Neural cell (in vitro differentiated cells): ENCODE measurements around the gene HIVEP2. TPM values are rescaled to one million over a fixed set of nuclear protein-coding genes. Genes with fewer than 3 reads are reported as not detected.

Source experiments
- H2AFZ ChIP-seq: fragments of 200-600, 300-800 bp; sonication (generic), shearing (Covaris generic); 2 replicates; pipeline ENCODE4 v1.6.0; 2014; ENCODE audit warnings: low read depth, mild to moderate bottlenecking, antibody characterized with exemption, low read length, moderate library complexity
- H3F3A ChIP-seq: fragments of 200-600 bp; shearing (Covaris generic); 2 replicates; pipeline ENCODE4 v1.6.1; 2016; ENCODE audit warnings: mild to moderate bottlenecking, moderate library complexity, mixed read lengths, antibody characterized with exemption, low read length; ENCODE audit not compliant: insufficient read depth, poor library complexity, severe bottlenecking
- H3K27ac ChIP-seq: fragments of 200-600, 300-800 bp; sonication (generic), shearing (Covaris generic); 2 replicates; pipeline ENCODE4 v1.5.1; 2014; ENCODE audit warnings: mild to moderate bottlenecking, low read length, moderate library complexity
- H3K27me3 ChIP-seq: fragments of 300-800, 200-600 bp; sonication (generic), shearing (Covaris generic); 2 replicates; pipeline ENCODE4 v1.6.0; 2014; ENCODE audit warnings: mild to moderate bottlenecking, low read depth, low read length, moderate library complexity; ENCODE audit not compliant: insufficient read depth
- H3K36me3 ChIP-seq: fragments of 300-800, 200-600 bp; sonication (generic), shearing (Covaris generic); 2 replicates; pipeline ENCODE4 v1.5.1; 2014; ENCODE audit warnings: mild to moderate bottlenecking, antibody characterized with exemption, low read length, moderate library complexity; ENCODE audit not compliant: insufficient read depth
- H3K4me2 ChIP-seq: fragments of 300-800, 200-600 bp; sonication (generic), shearing (Covaris generic); 2 replicates; pipeline ENCODE4 v1.6.0; 2014; ENCODE audit warnings: mild to moderate bottlenecking, low read length
- H3K4me3 ChIP-seq: fragments of 300-800, 200-600 bp; sonication (generic), shearing (Covaris generic); 2 replicates; pipeline ENCODE4 v1.5.1; 2014; ENCODE audit warnings: mild to moderate bottlenecking, low read length, moderate library complexity
- H3K79me2 ChIP-seq: fragments of 200-600 bp; shearing (Covaris generic); replicated peaks from 2 replicates; pipeline ENCODE4 v1.6.0; 2014; ENCODE audit warnings: mild to moderate bottlenecking, low read length, moderate library complexity; ENCODE audit not compliant: insufficient read depth
- H3K9ac ChIP-seq: fragments of 300-800, 200-600 bp; sonication (generic), shearing (Covaris generic); 2 replicates; pipeline ENCODE4 v1.6.1; 2016; ENCODE audit warnings: mild to moderate bottlenecking, low read length, mixed read lengths
- H3K9me2 ChIP-seq: fragments of 200-600 bp; shearing (Covaris generic); 2 replicates; pipeline ENCODE4 v1.6.1; 2016; ENCODE audit warnings: mild to moderate bottlenecking, low read length, mixed read lengths; ENCODE audit not compliant: insufficient read depth
- H3K9me3 ChIP-seq: fragments of 200-600, 300-800 bp; sonication (generic), shearing (Covaris generic); 2 replicates; pipeline ENCODE4 v1.6.1; 2016; ENCODE audit warnings: mild to moderate bottlenecking, mixed run types, low read length, moderate library complexity, mixed read lengths
- H4K20me1 ChIP-seq: fragments of 200-600 bp; shearing (Covaris generic); 2 replicates; pipeline ENCODE4 v1.6.1; 2016; ENCODE audit warnings: mild to moderate bottlenecking, mixed run types; ENCODE audit not compliant: insufficient read depth
- EP300 ChIP-seq: fragments of 450-650 bp; conservative IDR thresholded peaks from 2 replicates; pipeline ENCODE4 v1.6.1; 2014; ENCODE audit warnings: antibody characterized with exemption, mild to moderate bottlenecking, moderate library complexity; ENCODE audit not compliant: poor library complexity, severe bottlenecking
- EZH2 ChIP-seq: fragments of 200-600, 300-800 bp; shearing (Covaris generic), sonication (generic); IDR thresholded peaks from 2 replicates; pipeline ENCODE4 v1.6.1; 2014; ENCODE audit warnings: antibody characterized with exemption, low read length, borderline replicate concordance, mild to moderate bottlenecking; ENCODE audit not compliant: insufficient read depth, poor library complexity, severe bottlenecking
- MXI1 ChIP-seq: fragments of 450-650 bp; conservative IDR thresholded peaks from 2 replicates; pipeline ENCODE4 v1.6.1; 2014; ENCODE audit warnings: antibody characterized with exemption, mild to moderate bottlenecking; ENCODE audit not compliant: poor library complexity, severe bottlenecking
- POLR2AphosphoS5 ChIP-seq: IDR thresholded peaks from 2 replicates; pipeline ENCODE4 v1.6.1; 2012
- RAD21 ChIP-seq: fragments of 450-650 bp; conservative IDR thresholded peaks from 2 replicates; pipeline ENCODE4 v1.6.1; 2014; ENCODE audit warnings: antibody characterized with exemption, mild to moderate bottlenecking, moderate library complexity
- SMC3 ChIP-seq: fragments of 450-650 bp; conservative IDR thresholded peaks from 2 replicates; pipeline ENCODE4 v1.6.1; 2014; ENCODE audit warnings: antibody characterized with exemption, mild to moderate bottlenecking, moderate library complexity; ENCODE audit not compliant: poor library complexity
- TAF1 ChIP-seq: IDR thresholded peaks from 2 replicates; pipeline ENCODE4 v1.6.1; 2012; ENCODE audit warnings: low read depth
- polyA plus RNA-seq: library from polyadenylated mRNA; depleted of rRNA; stranded (reverse); fragments of >200 nt; gene quantifications from 2 replicates; pipeline ENCODE4 v1.2.3, GENCODE V29; 2014
- TF ChIP-seq, protein P1 (sequence below): IDR thresholded peaks from 2 replicates; pipeline ENCODE4 v1.6.1; 2012; ENCODE audit warnings: borderline replicate concordance
- TF ChIP-seq, protein P2 (sequence below): fragments of 450-650 bp; IDR thresholded peaks from 2 replicates; pipeline ENCODE4 v1.5.1; 2014; ENCODE audit warnings: antibody characterized with exemption, mild to moderate bottlenecking, moderate library complexity; ENCODE audit not compliant: poor library complexity, severe bottlenecking

HIVEP2 gene
- polyA plus RNA-seq, 1 donor from 2014 or later = 6.0 TPM

DNA sequence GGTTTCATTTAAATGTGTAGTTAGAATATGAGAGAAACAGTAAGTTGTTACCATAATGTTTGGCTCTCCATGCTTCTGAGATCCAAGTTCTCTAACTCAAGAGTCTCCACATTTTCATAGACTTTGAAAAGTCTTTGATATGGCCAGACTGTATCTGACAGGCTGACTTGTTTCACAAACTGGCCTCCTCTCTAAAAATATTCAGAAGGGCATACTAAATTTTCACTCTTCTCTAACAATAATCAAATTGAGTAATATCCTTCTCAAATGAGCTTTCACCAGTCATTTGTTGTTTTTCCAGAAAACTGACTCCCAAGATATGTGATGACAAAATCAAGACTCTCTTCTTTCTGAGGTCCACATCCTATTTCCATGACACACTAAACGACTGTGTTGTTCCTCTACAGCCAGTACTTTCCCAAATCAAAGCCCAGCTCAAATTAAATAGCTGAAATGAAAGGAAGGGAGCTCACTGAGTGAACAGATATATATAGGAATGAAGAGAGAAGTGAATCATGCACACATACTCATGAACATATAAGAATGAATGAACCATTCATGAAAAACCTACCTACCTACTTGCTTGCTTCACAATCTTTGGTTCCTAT, 15.1 kb downstream of the HIVEP2 start:
- Histone ChIP-seq H3K27me3 (peaks cover 29% of the 10 kb centered on the region), H4K20me1 (no peaks in the 10 kb centered on the region), H3K36me3 (no peaks in the 10 kb centered on the region), H3K9ac (no peak overlapping the region), H3K9me3 (no peaks in the 10 kb centered on the region), H3K79me2 (peaks cover 21% of the 10 kb centered on the region), H3K9me2 (no peaks in the 10 kb centered on the region), H3K4me2 (no peak overlapping the region), H3F3A (no peaks in the 10 kb centered on the region), H2AFZ (no peak overlapping the region), H3K4me3 (no peak overlapping the region), H3K27ac (no peak overlapping the region)
- TF ChIP-seq POLR2AphosphoS5 = no peak
- no peak for TF ChIP-seq SMC3
- TF ChIP-seq, protein P1, sequence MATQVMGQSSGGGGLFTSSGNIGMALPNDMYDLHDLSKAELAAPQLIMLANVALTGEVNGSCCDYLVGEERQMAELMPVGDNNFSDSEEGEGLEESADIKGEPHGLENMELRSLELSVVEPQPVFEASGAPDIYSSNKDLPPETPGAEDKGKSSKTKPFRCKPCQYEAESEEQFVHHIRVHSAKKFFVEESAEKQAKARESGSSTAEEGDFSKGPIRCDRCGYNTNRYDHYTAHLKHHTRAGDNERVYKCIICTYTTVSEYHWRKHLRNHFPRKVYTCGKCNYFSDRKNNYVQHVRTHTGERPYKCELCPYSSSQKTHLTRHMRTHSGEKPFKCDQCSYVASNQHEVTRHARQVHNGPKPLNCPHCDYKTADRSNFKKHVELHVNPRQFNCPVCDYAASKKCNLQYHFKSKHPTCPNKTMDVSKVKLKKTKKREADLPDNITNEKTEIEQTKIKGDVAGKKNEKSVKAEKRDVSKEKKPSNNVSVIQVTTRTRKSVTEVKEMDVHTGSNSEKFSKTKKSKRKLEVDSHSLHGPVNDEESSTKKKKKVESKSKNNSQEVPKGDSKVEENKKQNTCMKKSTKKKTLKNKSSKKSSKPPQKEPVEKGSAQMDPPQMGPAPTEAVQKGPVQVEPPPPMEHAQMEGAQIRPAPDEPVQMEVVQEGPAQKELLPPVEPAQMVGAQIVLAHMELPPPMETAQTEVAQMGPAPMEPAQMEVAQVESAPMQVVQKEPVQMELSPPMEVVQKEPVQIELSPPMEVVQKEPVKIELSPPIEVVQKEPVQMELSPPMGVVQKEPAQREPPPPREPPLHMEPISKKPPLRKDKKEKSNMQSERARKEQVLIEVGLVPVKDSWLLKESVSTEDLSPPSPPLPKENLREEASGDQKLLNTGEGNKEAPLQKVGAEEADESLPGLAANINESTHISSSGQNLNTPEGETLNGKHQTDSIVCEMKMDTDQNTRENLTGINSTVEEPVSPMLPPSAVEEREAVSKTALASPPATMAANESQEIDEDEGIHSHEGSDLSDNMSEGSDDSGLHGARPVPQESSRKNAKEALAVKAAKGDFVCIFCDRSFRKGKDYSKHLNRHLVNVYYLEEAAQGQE = no peak
- no peak for TF ChIP-seq EZH2
- no peak for TF ChIP-seq RAD21
- no peak for TF ChIP-seq EP300
- no peak for TF ChIP-seq MXI1
- TF ChIP-seq, protein P2, sequence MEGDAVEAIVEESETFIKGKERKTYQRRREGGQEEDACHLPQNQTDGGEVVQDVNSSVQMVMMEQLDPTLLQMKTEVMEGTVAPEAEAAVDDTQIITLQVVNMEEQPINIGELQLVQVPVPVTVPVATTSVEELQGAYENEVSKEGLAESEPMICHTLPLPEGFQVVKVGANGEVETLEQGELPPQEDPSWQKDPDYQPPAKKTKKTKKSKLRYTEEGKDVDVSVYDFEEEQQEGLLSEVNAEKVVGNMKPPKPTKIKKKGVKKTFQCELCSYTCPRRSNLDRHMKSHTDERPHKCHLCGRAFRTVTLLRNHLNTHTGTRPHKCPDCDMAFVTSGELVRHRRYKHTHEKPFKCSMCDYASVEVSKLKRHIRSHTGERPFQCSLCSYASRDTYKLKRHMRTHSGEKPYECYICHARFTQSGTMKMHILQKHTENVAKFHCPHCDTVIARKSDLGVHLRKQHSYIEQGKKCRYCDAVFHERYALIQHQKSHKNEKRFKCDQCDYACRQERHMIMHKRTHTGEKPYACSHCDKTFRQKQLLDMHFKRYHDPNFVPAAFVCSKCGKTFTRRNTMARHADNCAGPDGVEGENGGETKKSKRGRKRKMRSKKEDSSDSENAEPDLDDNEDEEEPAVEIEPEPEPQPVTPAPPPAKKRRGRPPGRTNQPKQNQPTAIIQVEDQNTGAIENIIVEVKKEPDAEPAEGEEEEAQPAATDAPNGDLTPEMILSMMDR = no peak
- no peak for TF ChIP-seq TAF1

DNA sequence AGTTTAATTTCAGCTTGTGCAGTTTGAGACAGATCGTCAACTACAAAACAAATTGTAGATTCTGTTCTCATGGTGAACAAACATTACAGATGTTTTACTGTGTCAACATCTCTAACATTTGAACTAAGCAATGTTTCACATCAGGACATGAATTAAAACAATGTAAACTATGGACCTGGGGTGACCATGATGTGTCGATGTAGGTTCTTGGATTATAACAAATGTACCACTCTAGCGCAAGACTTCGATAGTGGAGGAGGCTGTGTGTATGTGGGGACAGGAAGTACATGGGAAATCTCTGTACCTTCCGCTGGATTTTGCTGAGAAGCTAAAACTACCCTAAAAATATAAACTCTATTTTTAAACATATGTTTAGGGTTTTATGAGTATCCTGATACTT, 17.1 kb downstream of the HIVEP2 start:
- Histone ChIP-seq H3F3A (no peaks in the 10 kb centered on the region), H3K36me3 (no peaks in the 10 kb centered on the region), H3K4me2 (no peak overlapping the region), H3K9ac (no peak overlapping the region), H4K20me1 (no peaks in the 10 kb centered on the region), H2AFZ (no peak overlapping the region), H3K27me3 (peaks cover 29% of the 10 kb centered on the region), H3K79me2 (peaks cover 13% of the 10 kb centered on the region), H3K4me3 (no peak overlapping the region), H3K9me3 (no peaks in the 10 kb centered on the region), H3K27ac (no peak overlapping the region), H3K9me2 (no peaks in the 10 kb centered on the region)
- TF ChIP-seq MXI1 (no peak), EP300 (no peak), RAD21 (no peak), EZH2 (no peak)
- TF ChIP-seq, protein P2 = no peak
- TF ChIP-seq, protein P1 = no peak
